NCI-H1048 (cell line): ENCODE results near the gene COA1.
A peak's percentile ranks its signal among the peaks of the same experiment; 100 is the strongest.
"Not testable (repeated sequence)": the region's sequence is repeated elsewhere in the genome, so short reads cannot be mapped to it uniquely, and the experiment has no call there.

Experiments used
- DNase-seq: peaks from one replicate; lab custom pipeline; 2025; lab: John Stamatoyannopoulos, UW

COA1 gene

GRCh38 chr7:43650457-43651052 lies 78.8 kb downstream of the COA1 start:
- DNase-seq: no peak

- no peak for DNase-seq
Measured at GRCh38 chr7:43649755-43650274, 79.5 kb downstream of the COA1 start.

- DNase-seq: no peak
Measured at GRCh38 chr7:43648473-43649406, 80.6 kb downstream of the COA1 start.

- no peak for DNase-seq
Measured at GRCh38 chr7:43647673-43648472, 81.5 kb downstream of the COA1 start.

GRCh38 chr7:43647339-43647672 lies 82.0 kb downstream of the COA1 start:
- no peak for DNase-seq

- DNase-seq: no peak
Measured at GRCh38 chr7:43646603-43647338, 82.6 kb downstream of the COA1 start.

GRCh38 chr7:43645699-43646226 lies 83.6 kb downstream of the COA1 start:
- DNase-seq: no peak

- no peak for DNase-seq
Measured at GRCh38 chr7:43643846-43644245, 85.5 kb downstream of the COA1 start.

GRCh38 chr7:43642897-43643630 lies 86.3 kb downstream of the COA1 start:
- DNase-seq: no peak

GRCh38 chr7:43640679-43641078 lies 88.6 kb downstream of the COA1 start:
- DNase-seq: no peak

GRCh38 chr7:43639858-43640491 lies 89.3 kb downstream of the COA1 start:
- peak; percentile 37 for DNase-seq

- DNase-seq: no peak
Measured at GRCh38 chr7:43637114-43637806, 92.1 kb downstream of the COA1 start.

- DNase-seq: no peak
Measured at GRCh38 chr7:43636093-43636492, 93.2 kb downstream of the COA1 start.

GRCh38 chr7:43634384-43634783 lies 94.9 kb downstream of the COA1 start:
- DNase-seq: no peak

GRCh38 chr7:43632746-43633145 lies 96.6 kb downstream of the COA1 start:
- no peak for DNase-seq

- no peak for DNase-seq
Measured at GRCh38 chr7:43631559-43631958, 97.8 kb downstream of the COA1 start.

GRCh38 chr7:43630482-43630881 lies 98.8 kb downstream of the COA1 start:
- no peak for DNase-seq

- no peak for DNase-seq
Measured at GRCh38 chr7:43629857-43630256, 99.5 kb downstream of the COA1 start.

GRCh38 chr7:43628431-43628830 lies 100.9 kb downstream of the COA1 start:
- DNase-seq: no peak

- DNase-seq: not testable (repeated sequence)
Measured at GRCh38 chr7:43627798-43628197, 101.5 kb downstream of the COA1 start.
